ENCODE results near the gene GEMIN5.

The GEMIN5 gene

GRCh38 chr5:154895606-154896561 is 42.1 kb downstream of the GEMIN5 start:
- in situ Hi-C loops (cut with MboI; ENCODE audit: low sequenced_read_pairs): no loop called here

- in situ Hi-C loops (cut with MboI; ENCODE audit: low sequenced_read_pairs): no loop called here
Measured at GRCh38 chr5:154893381-154893780, 44.6 kb downstream of the GEMIN5 start.

- in situ Hi-C loops (cut with MboI; ENCODE audit: low sequenced_read_pairs): no loop called here
Measured at GRCh38 chr5:154892369-154892771, 45.6 kb downstream of the GEMIN5 start.

- in situ Hi-C loops (cut with MboI; ENCODE audit: low sequenced_read_pairs): no loop called here
Measured at GRCh38 chr5:154885439-154885838, 52.6 kb downstream of the GEMIN5 start.

- in situ Hi-C loops (cut with MboI; ENCODE audit: low sequenced_read_pairs): no loop called here
Measured at GRCh38 chr5:154884424-154884823, 53.6 kb downstream of the GEMIN5 start.

- in situ Hi-C loops (cut with MboI; ENCODE audit: low sequenced_read_pairs): no loop called here
Measured at GRCh38 chr5:154881986-154882385, 56.0 kb downstream of the GEMIN5 start.

GRCh38 chr5:154878642-154879335 is 59.2 kb downstream of the GEMIN5 start:
- in situ Hi-C loops (cut with MboI; ENCODE audit: low sequenced_read_pairs): no loop called here

GRCh38 chr5:154873791-154874331 is 64.2 kb downstream of the GEMIN5 start:
- in situ Hi-C loops (cut with MboI; ENCODE audit: low sequenced_read_pairs): no loop called here

GRCh38 chr5:154871734-154872133 is 66.3 kb downstream of the GEMIN5 start:
- in situ Hi-C loops (cut with MboI; ENCODE audit: low sequenced_read_pairs): no loop called here

- in situ Hi-C loops (cut with MboI; ENCODE audit: low sequenced_read_pairs): no loop called here
Measured at GRCh38 chr5:154868702-154869101, 69.3 kb downstream of the GEMIN5 start.

GRCh38 chr5:154866841-154867240 is 71.2 kb downstream of the GEMIN5 start:
- in situ Hi-C loops (cut with MboI; ENCODE audit: low sequenced_read_pairs): no loop called here

- in situ Hi-C loops (cut with MboI; ENCODE audit: low sequenced_read_pairs): no loop called here
Measured at GRCh38 chr5:154865466-154866184, 72.4 kb downstream of the GEMIN5 start.

- in situ Hi-C loops (cut with MboI; ENCODE audit: low sequenced_read_pairs): no loop called here
Measured at GRCh38 chr5:154863291-154864080, 74.5 kb downstream of the GEMIN5 start.

- in situ Hi-C loops (cut with MboI; ENCODE audit: low sequenced_read_pairs): no loop called here
Measured at GRCh38 chr5:154862766-154863165, 75.2 kb downstream of the GEMIN5 start.

- in situ Hi-C loops (cut with MboI; ENCODE audit: low sequenced_read_pairs): no loop called here
Measured at GRCh38 chr5:154861946-154862345, 76.1 kb downstream of the GEMIN5 start.

- in situ Hi-C loops (cut with MboI; ENCODE audit: low sequenced_read_pairs): no loop called here
Measured at GRCh38 chr5:154860765-154861164, 77.2 kb downstream of the GEMIN5 start.

GRCh38 chr5:154860123-154860522 is 77.9 kb downstream of the GEMIN5 start:
- in situ Hi-C loops (cut with MboI; ENCODE audit: low sequenced_read_pairs): no loop called here

GRCh38 chr5:154858972-154859871 is 78.8 kb downstream of the GEMIN5 start:
- in situ Hi-C loops (cut with MboI; ENCODE audit: low sequenced_read_pairs): no loop called here

GRCh38 chr5:154858297-154858971 is 79.6 kb downstream of the GEMIN5 start, which contains the start of gene CNOT8:
TSS of gene CNOT8 (plus strand) at chr5:154858627. CDS start at chr5:154863279, 4,652 bp downstream.
- in situ Hi-C loops (cut with MboI; ENCODE audit: low sequenced_read_pairs): no loop called here

All from hTERT RPE-1 (cell line).